GM23248 (cell line): ENCODE measurements around the gene PLVAP.

Experiments
- EZH2 ChIP-seq: fragments of 200-600 bp; sonication (generic); IDR thresholded peaks from 2 replicates; pipeline ENCODE4 v1.6.1; 2018; ENCODE audit warnings: antibody characterized with exemption, mild to moderate bottlenecking; ENCODE audit not compliant: insufficient read depth, poor library complexity, severe bottlenecking
- EZH2phosphoT487 ChIP-seq: fragments of 200-600 bp; sonication (generic); IDR thresholded peaks from 2 replicates; pipeline ENCODE4 v1.6.1; 2018; ENCODE audit warnings: antibody characterized with exemption, moderate library complexity, mild to moderate bottlenecking, low read depth; ENCODE audit not compliant: insufficient read depth

DNA sequence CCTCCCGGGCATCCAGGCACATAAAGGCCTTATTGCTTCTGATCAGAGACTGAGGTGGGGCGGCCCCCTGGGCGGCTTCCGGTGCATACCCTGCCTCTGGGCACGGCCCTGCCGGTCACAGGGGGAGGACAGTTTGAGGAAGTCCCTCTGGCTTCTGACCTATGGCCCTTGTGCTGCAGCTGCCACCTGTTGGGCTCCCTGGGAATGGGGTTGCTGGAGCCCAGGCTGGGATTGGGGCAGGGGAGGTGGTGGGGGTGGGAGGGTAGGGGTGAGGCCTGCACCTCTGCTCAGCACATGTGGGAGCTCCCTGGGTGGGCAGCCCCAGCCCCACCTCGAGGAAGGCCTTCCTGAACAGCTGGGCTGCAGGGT lies 53.2 kb downstream of the PLVAP start:
- TF ChIP-seq EZH2, result no peak
- TF ChIP-seq EZH2phosphoT487, result no peak
